ENCODE data around the gene KCNB1. TPM values are rescaled to one million over a fixed set of nuclear protein-coding genes. Genes with fewer than 3 reads are reported as not detected.

KCNB1 gene
- total and polyA plus RNA-seq, 11 donors, result 0.72 to 4.9 (median 1.3) TPM

GRCh38 chr20:49523767-49524360 is 41.4 kb upstream of the KCNB1 start:
- no peak for TF ChIP-seq POLR2A (IDR thresholded peaks at IDR 0.05)
- TF ChIP-seq CTCF (IDR thresholded peaks at IDR 0.05), result no peak
- intact Hi-C loops (cut with DNase I), result no loop called here
- Histone ChIP-seq H3K36me3 (peaks cover 0 to 80% (median 3%) of the 10 kb centered on the region in 9 donors), H3K27ac (no peak overlapping the region), H3K4me1 (no peaks in the 10 kb centered on the region), H3K9me3 (no peaks in the 10 kb centered on the region), H3K27me3 (no peaks in the 10 kb centered on the region), H3K4me3 (no peak overlapping the region)
- ATAC-seq (no peak), DNase-seq (no peak)
- 89 to 94% (median 92%) methylated on average over 6 to 8 of the region's 8 CpGs for WGBS, 4 donors

DNA sequence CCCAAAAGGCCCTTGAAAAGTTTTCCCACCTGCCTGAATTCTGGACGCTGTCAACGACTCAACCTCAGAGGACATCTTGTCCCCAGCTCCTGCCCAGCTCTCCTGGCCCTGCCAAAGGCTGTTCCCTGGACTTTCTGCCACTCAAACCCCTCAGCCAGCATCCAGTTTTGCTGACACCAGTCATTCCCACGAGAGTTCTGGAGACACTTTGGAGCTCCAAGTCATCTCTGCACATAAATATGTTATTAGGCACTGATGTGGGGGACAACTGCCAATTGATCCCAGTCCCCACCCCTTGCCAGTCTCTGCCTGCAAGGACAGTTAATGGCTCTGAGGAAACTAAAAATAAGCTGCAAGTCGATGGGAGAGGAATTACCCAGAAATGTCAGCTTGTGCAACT is 38.9 kb upstream of the KCNB1 start:
- DNase-seq, result no peak
- intact Hi-C loops (cut with DNase I), result no loop called here
- Histone ChIP-seq H3K9me3 (no peaks in the 10 kb centered on the region), H3K4me3 (no peak overlapping the region), H3K27me3 (no peaks in the 10 kb centered on the region), H3K27ac (no peak overlapping the region), H3K36me3 (peaks cover 0 to 77% (median 3%) of the 10 kb centered on the region in 9 donors), H3K4me1 (no peaks in the 10 kb centered on the region)
- no peak for TF ChIP-seq CTCF (IDR thresholded peaks at IDR 0.05)
- no peak for TF ChIP-seq POLR2A (IDR thresholded peaks at IDR 0.05)
- 72 to 82% (median 78%) methylated on average over 4 of the region's 4 CpGs for WGBS, 4 donors
- ATAC-seq, result no peak

- Histone ChIP-seq H3K4me1 (no peaks in the 10 kb centered on the region), H3K9me3 (no peaks in the 10 kb centered on the region), H3K27me3 (no peaks in the 10 kb centered on the region), H3K4me3 (no peak overlapping the region), H3K27ac (no peak overlapping the region), H3K36me3 (peaks cover 0 to 63% (median 3%) of the 10 kb centered on the region in 9 donors)
- DNase-seq (no peak), ATAC-seq (no peak)
- 79 to 90% (median 84%) methylated on average over 5 of the region's 5 CpGs for WGBS, 4 donors
- intact Hi-C loops (cut with DNase I), result no loop called here
- no peak for TF ChIP-seq POLR2A (IDR thresholded peaks at IDR 0.05)
- TF ChIP-seq CTCF (IDR thresholded peaks at IDR 0.05), result no peak
Observed at GRCh38 chr20:49519777-49520359, 37.4 kb upstream of the KCNB1 start.

GRCh38 chr20:49519212-49519712 is 36.8 kb upstream of the KCNB1 start:
- ATAC-seq (no peak), DNase-seq (no peak)
- H3K4me1 ChIP-seq, result no peaks in the 10 kb centered on the region
- no peak for TF ChIP-seq CTCF (IDR thresholded peaks at IDR 0.05)
- H3K27me3 ChIP-seq, result no peaks in the 10 kb centered on the region
- no peaks in the 10 kb centered on the region for H3K9me3 ChIP-seq
- intact Hi-C loops (cut with DNase I), result no loop called here
- peaks cover 0 to 61% (median 3%) of the 10 kb centered on the region in 9 donors for H3K36me3 ChIP-seq
- no peak overlapping the region for H3K4me3 ChIP-seq
- H3K27ac ChIP-seq, result no peak overlapping the region
- WGBS, 4 donors, result 59 to 64% (median 60%) methylated on average over 4 of the region's 4 CpGs

Measured in heart left ventricle (tissue), 16 donors.